GM12865 (cell line): Measurements from ENCODE around the gene CYSLTR1.

Experiments
- DNase-seq: peaks from one replicate; pipeline ENCODE4 v3.0.0; 2010; ENCODE audit warnings: low read depth
- H3K4me3 ChIP-seq: 2 replicates; pipeline ENCODE4 v1.5.1; 2011; ENCODE audit warnings: mild to moderate bottlenecking, low read depth, low read length, control low read depth
- CTCF ChIP-seq: IDR thresholded peaks from 2 replicates; pipeline ENCODE4 v1.5.1; 2011; ENCODE audit warnings: low read length, control low read depth, low read depth, inconsistent platforms; ENCODE audit not compliant: insufficient read depth; ENCODE audit errors: missing control alignments

CYSLTR1 gene

GRCh38 chrX:78327370-78328086, at the start of gene CYSLTR1:
CYSLTR1 (minus strand) TSS chrX:78327611; CDS start chrX:78273746, 53,865 bp downstream.
- peak; percentile 62 for DNase-seq
- no peak for TF ChIP-seq CTCF
- H3K4me3 ChIP-seq, result peak within 1 kb of the TSS; percentile 74

- no peak for TF ChIP-seq CTCF
Measured at GRCh38 chrX:78377186-78377585, 49.8 kb upstream of the CYSLTR1 start.

GRCh38 chrX:78375894-78376293, 48.5 kb upstream of the CYSLTR1 start:
- H3K4me3 ChIP-seq, result no peak overlapping the region

More at GRCh38 chrX:78377186-78377585, 49.8 kb upstream of the CYSLTR1 start:
- no peak for DNase-seq
- no peak overlapping the region for H3K4me3 ChIP-seq

GRCh38 chrX:78366576-78366975, 39.2 kb upstream of the CYSLTR1 start:
- TF ChIP-seq CTCF, result no peak
- H3K4me3 ChIP-seq, result no peak overlapping the region
- no peak for DNase-seq

More at GRCh38 chrX:78375894-78376293, 48.5 kb upstream of the CYSLTR1 start:
- no peak for TF ChIP-seq CTCF
- no peak for DNase-seq

- no peak overlapping the region for H3K4me3 ChIP-seq
- no peak for TF ChIP-seq CTCF
- DNase-seq, result no peak
Measured at GRCh38 chrX:78357342-78358055, 30.1 kb upstream of the CYSLTR1 start.

- TF ChIP-seq CTCF, result no peak
Measured at GRCh38 chrX:78333521-78333920, 6.1 kb upstream of the CYSLTR1 start.

More at GRCh38 chrX:78333521-78333920, 6.1 kb upstream of the CYSLTR1 start:
- peak; percentile 74 for DNase-seq
- H3K4me3 ChIP-seq, result no peak overlapping the region
